HG03135 (cell line): Measurements from ENCODE around the gene CRB3.
A peak's percentile ranks its signal among the peaks of the same experiment; 100 is the strongest.
"Not testable (repeated sequence)": the region's sequence is repeated elsewhere in the genome, so short reads cannot be mapped to it uniquely, and the experiment has no call there.

ENCODE experiments used
- ATAC-seq: cut with Tn5 transposase; IDR thresholded peaks from one replicate; pipeline ENCODE4 v1.9.1; 2021; ENCODE audit warnings: mild to moderate bottlenecking, moderate library complexity; ENCODE audit not compliant: unreplicated experiment

Gene CRB3

DNA sequence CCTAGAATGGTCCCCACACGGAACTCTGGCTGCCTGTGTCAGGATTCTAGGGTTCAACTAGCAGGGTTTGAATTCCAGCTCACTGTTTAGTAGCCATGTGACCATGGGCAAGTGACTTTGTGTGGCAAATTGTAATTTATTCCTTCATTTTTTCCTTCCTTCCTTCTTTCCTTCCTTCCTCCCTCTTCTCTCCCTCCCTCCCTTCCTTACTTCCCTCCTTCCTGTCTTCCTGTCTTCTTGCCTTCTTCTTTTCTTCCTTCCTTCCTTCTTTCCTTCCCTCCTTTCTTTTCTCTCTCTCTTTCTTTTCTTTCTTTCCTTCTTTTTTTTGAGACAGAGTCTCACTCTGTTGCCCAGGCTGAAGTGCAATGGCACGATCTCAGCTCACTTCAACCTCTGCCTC is 26.1 kb downstream of the CRB3 start:
- ATAC-seq, result no peak

DNA sequence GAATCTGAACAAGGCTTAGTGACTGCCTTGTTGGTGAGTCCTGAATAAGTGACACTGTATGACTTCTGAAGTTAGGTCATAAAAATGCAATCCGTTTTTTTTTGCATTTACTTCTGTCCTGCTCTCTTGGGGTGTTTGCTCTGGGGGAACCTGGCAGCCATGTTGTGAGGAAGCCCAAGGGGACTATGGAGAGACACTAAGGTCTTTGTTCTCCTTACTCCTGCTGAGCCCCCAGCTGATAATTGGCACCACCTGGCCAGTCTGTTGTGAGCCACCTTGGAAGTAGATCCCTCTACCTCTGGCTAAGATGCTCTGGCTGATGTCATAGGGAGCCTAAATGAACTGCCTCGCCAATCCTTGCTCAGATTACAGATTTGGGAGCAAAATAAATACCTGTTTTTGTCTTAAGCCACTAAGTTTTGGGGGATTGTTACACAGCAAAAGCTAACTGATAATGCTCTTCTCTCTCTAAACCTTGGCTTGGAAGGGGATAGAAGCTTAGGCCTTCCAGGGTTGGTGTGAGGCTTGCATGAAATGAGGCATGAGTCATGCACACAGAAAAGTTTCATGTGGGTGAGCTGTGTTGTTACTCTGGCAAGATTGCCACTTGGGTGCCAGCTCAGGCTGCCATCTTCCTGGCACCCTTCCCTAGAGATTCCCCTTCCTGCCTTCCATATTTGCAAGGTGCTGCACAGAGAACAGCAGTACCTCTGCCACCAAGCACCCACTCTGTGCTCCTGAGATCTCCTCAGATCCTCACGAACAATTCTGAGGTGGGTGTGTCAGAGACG is 27.9 kb downstream of the CRB3 start:
- no peak for ATAC-seq

GRCh38 chr19:6494438-6495036 is 30.5 kb downstream of the CRB3 start:
- no peak for ATAC-seq

DNA sequence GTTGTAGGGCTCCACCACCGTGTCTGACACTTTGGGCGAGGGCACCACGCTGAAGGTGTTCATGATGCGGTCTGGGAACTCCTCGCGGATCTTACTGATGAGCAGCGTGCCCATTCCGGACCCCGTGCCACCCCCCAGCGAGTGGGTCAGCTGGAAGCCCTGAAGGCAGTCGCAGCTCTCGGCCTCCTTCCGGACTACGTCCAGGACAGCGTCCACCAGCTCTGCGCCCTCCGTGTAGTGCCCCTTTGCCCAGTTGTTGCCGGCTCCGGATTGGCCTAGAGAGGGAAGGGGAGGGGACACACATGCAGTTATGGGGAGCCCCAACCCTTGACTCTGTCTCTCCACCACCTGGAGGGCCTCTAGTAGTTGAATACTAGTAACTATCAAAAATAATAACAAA is 31.9 kb downstream of the CRB3 start:
- no peak for ATAC-seq

DNA sequence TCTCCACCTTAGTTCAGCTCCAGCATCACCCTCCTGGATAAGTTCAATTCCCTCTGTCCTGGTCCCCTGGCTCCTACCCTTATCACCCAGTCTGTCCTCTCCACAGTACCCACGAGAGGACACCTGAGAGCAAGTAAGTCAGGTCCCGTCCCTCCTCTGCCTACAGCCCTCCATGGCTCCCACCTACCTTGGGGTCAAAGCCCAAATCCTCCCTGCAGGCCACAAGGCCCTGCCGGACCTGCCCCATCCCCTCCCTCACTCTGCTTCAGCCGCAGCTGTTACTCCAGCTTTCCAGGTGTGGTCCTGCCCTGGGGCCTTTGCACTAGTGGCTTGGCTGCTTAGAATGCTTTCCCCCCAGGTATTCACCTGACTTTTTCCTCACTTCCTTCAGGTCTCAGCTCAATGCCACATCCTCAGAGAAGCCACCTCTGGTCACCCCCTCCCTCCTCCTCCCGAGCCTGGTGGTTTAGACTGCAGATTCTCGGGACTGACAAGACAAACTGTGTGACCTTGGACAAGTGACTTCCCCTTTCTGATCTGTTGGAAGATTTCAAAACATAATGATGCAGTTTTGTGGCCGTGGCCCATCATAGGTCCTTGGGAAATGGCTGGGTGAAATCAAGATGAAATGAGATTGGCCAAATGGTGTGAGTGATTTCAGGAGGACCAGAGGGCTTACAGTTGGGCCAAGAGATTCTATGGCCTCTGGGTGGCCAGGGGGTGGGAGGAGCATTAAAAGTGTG is 34.4 kb downstream of the CRB3 start:
- no peak for ATAC-seq

DNA sequence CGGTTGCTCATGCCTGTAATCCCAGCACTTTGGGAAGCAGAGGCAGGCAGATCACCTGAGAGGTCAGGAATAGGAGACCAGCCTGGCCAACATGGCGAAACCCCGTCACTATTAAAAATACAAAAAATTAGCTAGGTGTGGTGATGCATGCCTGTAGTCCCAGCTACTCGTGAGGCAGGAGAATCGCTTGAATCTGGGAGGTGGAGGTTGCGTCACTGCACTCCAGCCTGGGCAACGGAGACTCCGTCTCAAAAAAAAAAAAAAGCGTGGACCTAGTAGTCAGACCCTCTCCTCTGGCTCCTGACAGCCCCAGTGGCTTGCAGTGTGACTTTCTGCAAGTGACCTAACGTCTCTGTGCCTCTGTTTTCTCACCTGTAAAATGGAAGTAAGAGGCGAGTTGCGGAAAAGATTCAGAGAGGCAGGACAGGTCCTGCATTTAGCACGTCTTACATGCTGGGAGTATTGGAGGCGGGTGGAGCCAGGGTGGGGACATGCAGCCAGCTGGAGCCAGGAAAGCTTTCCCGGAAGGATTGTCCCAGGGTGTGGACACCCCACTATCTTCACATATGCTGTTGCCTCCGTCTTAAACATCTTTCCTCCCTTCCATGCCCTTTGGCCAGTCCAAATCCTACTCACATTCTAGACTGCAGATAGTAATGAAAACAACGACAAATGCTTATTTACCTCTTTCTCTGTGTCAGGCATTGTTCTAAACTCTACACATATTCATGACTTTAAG is 35.1 kb downstream of the CRB3 start:
- ATAC-seq, result no peak

GRCh38 chr19:6500837-6501739 is 37.0 kb downstream of the CRB3 start:
- ATAC-seq, result no peak

GRCh38 chr19:6501740-6502648 is 37.9 kb downstream of the CRB3 start, which contains the start of gene TUBB4A:
TUBB4A (minus strand) TSS chr19:6502309; CDS start chr19:6502212, 97 bp downstream.
- no peak for ATAC-seq

DNA sequence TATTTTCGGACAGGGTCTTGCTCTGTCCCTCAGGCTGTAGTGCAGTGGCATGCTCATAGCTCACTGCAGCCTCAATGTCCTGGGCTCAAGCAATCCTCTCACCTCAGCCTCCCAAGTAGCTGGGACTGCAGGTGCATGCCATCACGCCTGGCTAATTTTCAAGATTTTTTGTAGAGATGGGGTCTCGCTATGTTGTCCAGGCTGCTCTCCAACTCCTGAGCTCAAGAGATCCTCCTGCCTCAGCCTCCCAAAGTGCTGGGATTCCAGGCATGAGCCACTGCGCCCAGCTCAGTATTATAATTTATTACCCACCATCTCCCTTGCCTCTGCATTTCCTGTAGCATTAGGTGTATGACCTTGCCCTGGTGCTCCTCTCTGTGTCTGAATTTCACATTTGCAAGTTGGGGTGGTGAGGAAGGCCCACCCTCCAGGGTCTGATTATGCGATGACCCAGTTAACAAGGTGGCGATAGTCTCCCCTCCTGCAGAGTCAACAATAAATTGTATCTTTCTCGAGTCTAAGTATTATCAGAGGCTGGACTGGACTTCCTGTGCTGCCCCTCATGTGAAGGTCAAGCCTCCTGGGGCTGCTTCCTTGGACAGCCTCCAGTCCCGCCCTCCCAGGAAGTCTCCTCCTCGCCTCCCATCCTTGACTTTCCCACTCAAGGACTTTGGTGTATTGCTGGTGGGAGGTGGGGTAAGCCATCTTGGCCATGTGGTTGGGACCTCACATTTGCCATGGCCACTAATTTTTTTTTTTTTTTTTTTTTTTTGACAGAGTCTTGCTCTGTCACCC is 39.5 kb downstream of the CRB3 start:
- no peak for ATAC-seq

DNA sequence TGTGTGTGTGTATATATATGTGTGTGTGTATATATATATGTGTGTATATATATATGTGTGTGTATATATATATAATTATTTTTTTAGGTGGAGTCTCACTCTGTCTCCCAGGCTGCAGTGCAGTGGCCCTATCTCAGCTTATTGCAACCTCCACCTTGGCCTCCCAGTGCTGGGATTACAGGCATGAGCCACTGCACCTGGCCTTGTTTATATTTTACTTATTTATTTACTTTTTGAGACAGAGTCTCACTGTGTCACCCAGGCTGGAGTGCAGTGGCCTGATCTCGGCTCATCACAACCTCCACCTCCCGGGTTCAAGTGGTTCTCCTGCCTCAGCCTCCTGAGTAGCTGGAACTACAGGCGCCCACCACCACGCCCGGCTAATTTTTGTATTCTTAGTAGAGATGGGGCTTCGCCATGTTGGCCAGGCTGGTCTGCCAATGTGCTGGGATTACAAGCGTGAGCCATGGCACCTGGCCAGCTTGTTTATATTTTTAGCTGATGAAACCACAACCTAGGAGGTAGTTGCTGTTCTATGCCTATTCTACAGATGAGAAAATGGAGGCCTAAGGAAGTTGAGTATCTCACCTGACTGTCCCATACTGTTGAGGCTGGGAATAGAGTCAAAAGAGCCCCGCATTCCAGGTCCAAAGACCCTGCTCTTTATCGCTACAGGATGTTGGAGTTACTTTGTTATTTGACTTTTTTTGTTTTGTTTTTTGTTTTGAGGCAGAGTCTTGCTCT is 44.1 kb downstream of the CRB3 start:
- not testable (repeated sequence) for ATAC-seq

DNA sequence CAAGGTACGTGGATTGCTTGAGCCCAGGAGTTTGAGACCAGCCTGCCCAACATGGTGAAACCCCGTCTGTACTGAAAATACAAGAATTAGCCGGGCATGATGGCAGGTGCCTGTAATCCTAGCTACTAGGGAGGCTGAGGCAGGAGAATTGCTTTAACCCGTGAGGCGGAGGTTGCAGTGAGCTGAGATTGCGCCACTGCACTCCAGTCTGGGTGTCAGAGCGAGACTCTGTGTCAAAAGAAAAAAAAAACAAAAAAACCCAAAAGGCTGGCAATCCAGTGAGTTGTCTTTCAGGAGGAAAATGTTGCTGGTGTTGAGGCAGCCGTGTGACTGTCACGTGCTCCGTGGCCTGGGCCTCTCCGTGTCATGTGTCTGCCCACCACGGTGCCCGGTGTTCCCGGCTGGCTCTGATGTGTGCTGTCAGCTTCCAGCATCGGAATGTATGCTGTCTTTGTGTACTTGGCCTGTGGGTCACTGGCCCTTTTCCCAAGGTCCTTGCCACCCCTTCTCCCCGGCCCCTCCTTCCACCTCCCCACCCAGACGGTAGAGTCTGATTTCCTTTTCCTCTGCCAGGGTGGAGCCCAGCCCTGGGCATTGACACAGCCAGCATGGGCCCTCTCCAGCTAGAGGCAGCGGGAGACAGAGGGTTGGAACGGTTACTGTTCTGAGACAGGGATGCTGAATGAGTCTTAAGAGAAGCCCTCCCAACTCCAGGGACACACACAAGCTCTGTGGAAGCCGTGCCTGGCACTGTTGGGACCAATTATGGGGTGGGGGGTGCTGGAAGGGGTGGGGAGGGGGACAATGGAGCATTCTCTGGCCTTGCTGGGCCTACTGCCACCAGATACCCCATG is 45.3 kb downstream of the CRB3 start:
- no peak for ATAC-seq

DNA sequence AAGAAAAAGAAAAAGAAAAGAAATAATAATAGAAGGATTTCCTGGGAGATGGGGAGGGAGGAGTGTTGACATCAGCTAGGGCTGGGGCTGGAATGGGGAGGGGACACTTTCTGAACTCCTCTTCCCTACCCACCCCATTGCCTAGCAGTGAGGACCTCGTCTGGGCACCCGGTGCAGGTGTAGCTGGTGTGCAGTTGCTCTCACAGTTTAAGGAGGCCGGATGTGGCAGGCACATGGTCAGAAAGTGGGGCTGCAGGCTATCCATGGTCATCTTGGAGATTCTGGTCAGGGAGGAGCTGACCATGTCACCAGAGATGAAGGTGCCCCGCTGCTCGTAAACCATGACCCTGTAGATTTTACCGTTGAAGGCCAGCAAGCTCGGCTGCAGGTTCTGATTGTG is 46.5 kb downstream of the CRB3 start:
- ATAC-seq, result no peak

DNA sequence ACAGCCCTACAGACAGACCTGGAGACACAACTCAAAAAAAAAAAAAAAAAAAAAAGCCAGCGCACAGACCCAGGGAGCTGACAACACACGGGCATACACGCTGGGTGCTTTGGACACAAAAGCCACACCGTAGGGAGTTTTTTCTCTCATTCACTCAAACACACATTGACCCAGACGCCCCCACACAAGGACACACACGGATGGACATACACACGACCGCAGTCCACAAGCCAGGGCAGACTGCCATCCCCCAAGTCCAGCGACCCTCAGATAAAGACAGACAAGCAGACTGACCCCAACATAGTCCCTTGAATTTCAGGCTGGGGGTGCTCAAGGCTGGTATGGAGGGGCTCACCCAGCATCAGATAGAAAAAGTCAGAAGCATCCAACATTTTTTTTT is 50.0 kb downstream of the CRB3 start:
- no peak for ATAC-seq

GRCh38 chr19:6514926-6515544 is 51.0 kb downstream of the CRB3 start:
- ATAC-seq, result no peak

DNA sequence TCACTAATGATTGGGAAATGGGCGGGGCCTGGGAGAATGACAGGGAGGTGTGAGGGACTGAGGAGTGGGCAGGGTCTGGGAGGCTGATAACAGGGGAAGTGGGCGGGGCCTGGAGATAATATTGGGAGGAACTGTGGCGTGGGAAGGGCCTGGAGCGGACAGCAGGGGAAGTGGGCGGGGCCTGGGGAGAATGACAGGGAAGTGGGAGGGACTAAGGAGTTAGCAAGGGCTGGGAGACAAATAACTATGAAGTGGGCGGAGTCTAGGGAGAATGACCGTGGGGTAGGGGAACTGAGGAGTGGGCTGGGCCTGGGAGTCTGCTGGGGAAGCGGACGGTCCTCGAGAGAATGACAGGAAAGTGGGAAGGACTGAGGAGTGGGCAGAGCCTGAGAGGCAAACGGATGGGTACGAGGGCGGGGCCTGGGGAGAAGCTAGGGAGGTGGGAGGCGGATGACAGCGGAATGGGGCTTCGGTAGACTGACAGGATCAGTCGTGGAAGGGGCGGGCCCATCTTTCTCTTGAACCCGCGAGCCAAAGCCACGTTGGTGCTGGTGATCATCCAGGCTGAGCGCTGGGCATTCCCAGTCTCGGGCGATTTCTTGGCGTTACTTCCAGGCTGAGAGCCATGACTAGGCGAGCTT is 52.1 kb downstream of the CRB3 start:
- peak; percentile 40 for ATAC-seq
